HAP-1 (cell line): ENCODE results near the gene ENPP7.
"Not testable (repeated sequence)": the region's sequence is repeated elsewhere in the genome, so short reads cannot be mapped to it uniquely, and the experiment has no call there.

Experiments used
- DNase-seq, 2 experiments: peaks; one replicate each; pipeline ENCODE4 v3.0.0-alpha.2; 2016 to 2020; ENCODE audit warnings: low spot score in 2 of 2
- H3K27me3 ChIP-seq: fragments of 250-450 bp; sonication (Bioruptor Pico); 2 replicates; pipeline ENCODE4 v1.5.1; 2020; ENCODE audit warnings: low read depth, mild to moderate bottlenecking, moderate library complexity
- H3K36me3 ChIP-seq: fragments of 250-450 bp; sonication (Bioruptor Pico); replicated peaks from 2 replicates; pipeline ENCODE4 v1.5.1; 2020; ENCODE audit warnings: mild to moderate bottlenecking
- H3K4me1 ChIP-seq: fragments of 250-450 bp; sonication (Bioruptor Pico); 2 replicates; pipeline ENCODE4 v1.5.1; 2020; ENCODE audit warnings: mild to moderate bottlenecking
- H3K4me3 ChIP-seq: fragments of 250-450 bp; sonication (Bioruptor Pico); 2 replicates; pipeline ENCODE4 v1.5.1; 2020; ENCODE audit warnings: mild to moderate bottlenecking, moderate library complexity
- H3K9me3 ChIP-seq: fragments of 250-450 bp; sonication (Bioruptor Pico); 2 replicates; pipeline ENCODE4 v1.5.1; 2020; ENCODE audit warnings: mild to moderate bottlenecking, moderate library complexity
- in situ Hi-C: fragments of 300-500 bp; cut with MboI; formaldehyde crosslinking; loops from 3 replicates; pipeline ENCODE4 v1.14.3; 2020; ENCODE audit warnings: low sequenced_read_pairs, inconsistent platforms, mixed read lengths

Gene ENPP7

GRCh38 chr17:79757140-79757745, 26.5 kb downstream of the ENPP7 start:
- Histone ChIP-seq H3K36me3 (no peaks in the 10 kb centered on the region), H3K4me3 (no peak overlapping the region), H3K27me3 (no peaks in the 10 kb centered on the region), H3K4me1 (no peaks in the 10 kb centered on the region), H3K9me3 (no peaks in the 10 kb centered on the region)
- DNase-seq, result no peak
- in situ Hi-C loops, result no loop called here

- DNase-seq, result no peak
- H3K4me1 ChIP-seq, result no peaks in the 10 kb centered on the region
- H3K9me3 ChIP-seq, result no peaks in the 10 kb centered on the region
- no peak overlapping the region for H3K4me3 ChIP-seq
- no peaks in the 10 kb centered on the region for H3K27me3 ChIP-seq
- in situ Hi-C loops, result no loop called here
- no peaks in the 10 kb centered on the region for H3K36me3 ChIP-seq
Observed at GRCh38 chr17:79758271-79758670, 27.5 kb downstream of the ENPP7 start.

DNA sequence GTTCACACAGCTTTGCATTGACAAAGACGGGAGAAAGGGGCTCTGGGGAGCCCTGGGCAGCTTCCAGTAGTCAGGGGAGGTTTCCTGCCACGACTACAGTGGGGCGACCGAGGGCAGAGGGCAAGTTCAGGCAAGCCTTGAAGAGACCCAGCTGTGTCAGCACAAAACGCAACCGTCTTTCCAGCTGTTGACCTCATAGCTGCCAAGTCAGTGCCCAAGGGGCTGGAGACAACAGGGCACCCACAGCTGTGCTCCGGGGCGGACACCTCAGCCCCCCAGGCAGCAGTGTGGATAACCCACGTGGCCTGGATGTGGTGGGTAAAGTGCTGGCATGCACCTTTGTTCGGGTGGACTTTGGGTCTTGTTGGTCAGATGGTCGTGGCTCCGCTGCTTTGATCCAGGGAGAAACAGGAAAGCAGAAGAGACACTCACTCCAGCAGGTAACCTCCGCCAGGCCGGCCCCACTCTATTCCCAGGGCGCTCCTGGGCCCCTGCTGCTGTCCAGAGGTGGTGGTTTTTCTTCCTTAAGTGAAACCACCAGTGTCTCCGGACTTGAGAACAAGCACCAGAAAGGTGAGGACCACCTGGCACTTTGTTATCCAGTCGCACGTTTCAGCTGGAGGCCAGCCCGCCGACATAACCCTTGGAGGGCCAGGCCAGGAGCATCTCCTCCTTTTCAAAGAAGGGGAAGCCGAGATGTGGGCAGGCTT, 29.6 kb downstream of the ENPP7 start:
- no peak for DNase-seq
- in situ Hi-C loops, result no loop called here
- Histone ChIP-seq H3K27me3 (no peaks in the 10 kb centered on the region), H3K4me1 (no peaks in the 10 kb centered on the region), H3K4me3 (no peak overlapping the region), H3K36me3 (no peaks in the 10 kb centered on the region), H3K9me3 (no peaks in the 10 kb centered on the region)

GRCh38 chr17:79761894-79762589, 31.3 kb downstream of the ENPP7 start:
- H3K27me3 ChIP-seq, result no peaks in the 10 kb centered on the region
- no peak for DNase-seq
- no peaks in the 10 kb centered on the region for H3K9me3 ChIP-seq
- no peak overlapping the region for H3K4me3 ChIP-seq
- no peaks in the 10 kb centered on the region for H3K36me3 ChIP-seq
- in situ Hi-C loops, result no loop called here
- no peaks in the 10 kb centered on the region for H3K4me1 ChIP-seq

GRCh38 chr17:79765708-79766107, 35.0 kb downstream of the ENPP7 start:
- Histone ChIP-seq H3K4me1 (no peaks in the 10 kb centered on the region), H3K4me3 (no peak overlapping the region), H3K9me3 (peaks cover 4% of the 10 kb centered on the region; the same call in 1 of the 2 replicates), H3K36me3 (no peaks in the 10 kb centered on the region), H3K27me3 (no peaks in the 10 kb centered on the region)
- no peak for DNase-seq
- in situ Hi-C loops, result no loop called here

DNA sequence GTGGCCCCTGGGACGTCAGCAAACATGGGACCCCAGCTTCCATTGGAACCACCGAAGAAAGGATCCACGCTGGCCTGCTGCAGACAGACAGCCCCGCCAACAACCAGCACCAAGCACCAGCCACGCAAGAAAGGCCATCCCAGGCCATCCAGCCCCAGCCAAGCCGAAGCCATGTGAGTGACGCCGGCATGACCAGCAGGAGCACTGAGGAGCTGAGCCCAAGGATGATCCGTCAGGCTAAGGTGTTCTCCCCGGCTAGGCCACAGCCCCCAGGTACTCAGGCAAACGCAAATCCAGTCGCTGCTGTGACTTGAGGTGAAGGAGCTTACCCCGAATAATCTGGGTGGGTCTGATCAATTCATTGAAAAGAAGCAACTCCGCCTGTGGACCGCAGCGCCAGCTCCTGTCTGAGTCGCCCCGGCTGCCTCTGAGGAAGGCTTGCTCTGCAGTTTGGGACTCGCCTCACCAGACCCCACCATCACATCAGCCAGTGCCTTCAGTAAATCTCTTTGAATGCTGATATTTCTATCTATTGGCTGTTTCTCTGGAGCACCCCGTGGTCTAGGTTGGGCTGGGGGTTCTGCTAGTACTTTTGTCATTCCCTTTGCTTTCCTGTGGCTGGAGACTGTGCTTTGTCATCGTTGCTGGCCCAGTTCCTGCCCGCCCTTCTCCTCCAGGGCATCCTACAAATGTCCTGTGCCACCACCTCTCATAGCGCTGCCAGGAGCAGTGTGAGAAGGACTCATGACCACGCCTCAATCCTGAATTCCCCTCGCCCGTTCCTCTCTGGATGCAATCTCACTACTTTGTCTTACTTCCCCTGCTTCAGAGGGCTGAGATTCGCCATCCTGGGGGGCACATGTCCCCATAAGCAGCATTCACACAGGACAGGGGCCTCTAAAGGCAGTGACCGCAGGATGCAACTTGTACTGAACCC, 39.1 kb downstream of the ENPP7 start:
- in situ Hi-C loops, result no loop called here
- H3K4me1 ChIP-seq, result no peaks in the 10 kb centered on the region
- H3K27me3 ChIP-seq, result no peaks in the 10 kb centered on the region
- peaks cover 4% of the 10 kb centered on the region; the same call in 1 of the 2 replicates for H3K9me3 ChIP-seq
- H3K36me3 ChIP-seq, result no peaks in the 10 kb centered on the region
- H3K4me3 ChIP-seq, result no peak overlapping the region
- no peak for DNase-seq

GRCh38 chr17:79771276-79771675, 40.5 kb downstream of the ENPP7 start:
- Histone ChIP-seq H3K4me3 (no peak overlapping the region), H3K4me1 (peaks cover 3% of the 10 kb centered on the region; the same call in 1 of the 2 replicates), H3K27me3 (no peaks in the 10 kb centered on the region), H3K9me3 (peaks cover 4% of the 10 kb centered on the region; the same call in 1 of the 2 replicates), H3K36me3 (no peaks in the 10 kb centered on the region)
- no peak for DNase-seq
- in situ Hi-C loops, result no loop called here

DNA sequence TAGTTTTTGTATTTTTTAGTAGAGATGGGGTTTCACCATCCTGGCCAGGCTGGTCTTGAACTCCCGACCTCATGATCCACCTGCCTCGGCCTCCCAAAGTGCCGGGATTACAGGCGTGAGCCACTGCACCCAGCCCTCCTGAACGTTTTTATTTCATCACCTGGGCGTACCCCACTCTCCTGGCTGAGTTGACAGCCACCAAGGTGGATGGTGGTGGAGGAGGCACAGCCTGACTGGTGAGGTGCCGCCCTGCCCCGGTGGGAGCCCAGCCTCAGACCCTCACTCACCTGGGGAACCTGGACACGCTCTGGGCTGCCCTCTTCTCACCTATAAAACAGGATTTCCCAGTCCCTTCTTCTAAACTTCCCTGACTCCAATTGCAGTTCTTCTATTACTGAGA, 42.0 kb downstream of the ENPP7 start:
- H3K36me3 ChIP-seq, H3K4me3 ChIP-seq, in situ Hi-C loops, H3K27me3 ChIP-seq, H3K9me3 ChIP-seq, DNase-seq: not testable (repeated sequence)
- H3K4me1 ChIP-seq, result peaks cover 15% of the 10 kb centered on the region

DNA sequence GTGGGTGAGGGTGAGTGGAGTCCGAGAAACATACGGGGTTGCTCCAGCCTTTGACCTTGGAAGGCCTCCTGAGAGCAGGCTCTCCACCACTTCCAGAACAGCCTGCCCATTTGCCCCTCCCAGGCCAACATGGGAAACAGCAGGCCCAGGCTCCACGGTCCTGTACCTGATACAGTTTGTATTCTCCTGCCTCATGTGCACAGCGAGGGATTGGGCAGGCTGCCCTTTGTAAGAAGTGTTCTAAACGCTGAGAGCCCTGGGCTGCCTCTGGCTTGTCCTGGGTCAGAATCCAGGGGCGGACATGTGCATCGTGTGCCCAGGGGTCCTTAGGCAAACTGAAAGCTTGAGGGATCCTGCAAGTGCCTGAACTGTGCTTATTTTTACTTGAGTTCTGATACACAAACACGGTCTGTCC, 43.8 kb downstream of the ENPP7 start:
- H3K4me3 ChIP-seq, result no peak overlapping the region
- H3K4me1 ChIP-seq, result peaks cover 18% of the 10 kb centered on the region
- peaks cover 5% of the 10 kb centered on the region for H3K36me3 ChIP-seq
- no peak for DNase-seq
- no peaks in the 10 kb centered on the region for H3K9me3 ChIP-seq
- no peaks in the 10 kb centered on the region for H3K27me3 ChIP-seq
- in situ Hi-C loops, result no loop called here

DNA sequence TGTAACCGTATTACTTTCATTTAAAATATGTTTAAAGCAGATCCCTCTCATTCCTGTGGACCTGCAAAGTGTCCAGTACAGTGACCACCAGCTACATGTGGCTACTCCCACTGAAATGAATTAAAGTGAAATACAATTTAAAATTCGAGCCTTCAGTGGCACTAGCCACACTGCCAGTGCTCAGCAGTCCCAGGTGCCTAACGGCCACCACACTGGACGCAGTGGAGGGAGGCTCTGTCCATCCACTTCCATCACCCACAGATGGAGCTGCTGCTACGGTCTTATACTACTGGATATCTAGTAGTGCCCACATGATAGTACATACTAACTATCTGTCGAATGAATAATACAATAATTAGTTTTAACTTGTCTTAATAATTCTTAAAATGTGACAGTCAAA, 44.9 kb downstream of the ENPP7 start:
- Histone ChIP-seq H3K4me1 (peaks cover 22% of the 10 kb centered on the region), H3K36me3 (peaks cover 16% of the 10 kb centered on the region), H3K9me3 (no peaks in the 10 kb centered on the region), H3K27me3 (no peaks in the 10 kb centered on the region), H3K4me3 (no peak overlapping the region)
- DNase-seq, result no peak
- in situ Hi-C loops, result no loop called here

DNA sequence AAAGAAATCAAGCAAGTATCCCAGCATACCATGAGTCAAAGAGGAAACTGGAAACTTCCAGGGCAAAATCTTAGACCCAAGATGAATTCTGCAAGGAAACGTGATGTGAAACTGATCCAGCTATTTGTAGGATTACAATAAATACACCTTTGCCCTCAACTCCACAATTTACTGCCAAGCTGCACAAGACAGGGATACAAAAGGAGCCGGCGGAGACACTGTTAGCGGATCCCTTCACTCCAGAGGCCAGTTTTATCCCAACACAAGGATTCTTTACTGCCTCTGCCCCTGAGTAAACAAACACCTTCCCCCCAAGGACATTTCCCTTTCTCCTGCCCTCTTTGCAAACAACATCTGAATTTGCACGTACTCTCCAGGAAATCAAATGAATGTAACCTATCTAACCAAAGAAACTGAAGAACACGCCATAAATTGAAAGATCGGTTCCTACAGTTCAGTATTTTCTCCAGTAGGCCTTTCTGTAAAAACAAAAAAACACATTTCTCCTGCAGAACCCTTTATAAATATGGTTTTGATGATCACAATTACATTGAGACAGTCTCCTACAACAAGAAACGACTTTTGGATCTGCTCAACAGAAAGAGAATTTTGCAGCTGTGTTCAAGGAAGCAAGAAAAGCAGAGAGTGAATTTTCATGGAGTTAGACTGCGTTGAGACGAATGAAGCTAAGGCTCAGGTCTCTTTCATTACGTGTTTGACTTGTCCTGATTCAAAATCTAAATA, 45.8 kb downstream of the ENPP7 start:
- no peaks in the 10 kb centered on the region for H3K9me3 ChIP-seq
- in situ Hi-C loops, result no loop called here
- H3K4me3 ChIP-seq, result no peak overlapping the region
- peaks cover 22% of the 10 kb centered on the region for H3K4me1 ChIP-seq
- peak; percentile 57 to 63 for DNase-seq
- no peaks in the 10 kb centered on the region for H3K27me3 ChIP-seq
- H3K36me3 ChIP-seq, result peaks cover 24% of the 10 kb centered on the region

GRCh38 chr17:79777120-79777893, 46.6 kb downstream of the ENPP7 start:
- DNase-seq, result peak; percentile 50 to 86
- in situ Hi-C loops, result no loop called here
- no peaks in the 10 kb centered on the region for H3K27me3 ChIP-seq
- no peaks in the 10 kb centered on the region for H3K9me3 ChIP-seq
- peaks cover 22% of the 10 kb centered on the region for H3K4me1 ChIP-seq
- peak overlapping the region; percentile 37 for H3K4me3 ChIP-seq
- peaks cover 31% of the 10 kb centered on the region for H3K36me3 ChIP-seq
